ENCODE data around the gene NR0B2.

NR0B2 gene

DNA sequence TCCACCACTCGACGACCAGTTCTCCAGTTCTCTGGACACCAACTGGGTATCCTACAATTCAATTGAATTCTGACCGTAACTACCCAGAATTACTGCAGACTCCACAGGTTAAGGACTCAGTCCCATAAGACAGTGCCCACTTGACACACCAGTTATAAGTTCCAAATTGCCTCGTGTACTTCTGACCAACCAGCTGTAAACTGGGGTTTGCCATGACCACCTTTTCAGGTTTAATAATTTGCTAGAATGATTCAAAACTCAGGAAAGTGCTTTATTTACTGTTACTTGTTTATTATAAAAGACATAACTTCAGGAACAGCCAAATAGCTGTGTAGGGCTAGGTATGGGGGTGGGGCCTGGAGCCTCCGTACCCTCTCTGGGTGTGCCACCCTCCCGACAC is 23.0 kb upstream of the NR0B2 start:
- no peak for DNase-seq (ENCODE audit: low spot score)

DNA sequence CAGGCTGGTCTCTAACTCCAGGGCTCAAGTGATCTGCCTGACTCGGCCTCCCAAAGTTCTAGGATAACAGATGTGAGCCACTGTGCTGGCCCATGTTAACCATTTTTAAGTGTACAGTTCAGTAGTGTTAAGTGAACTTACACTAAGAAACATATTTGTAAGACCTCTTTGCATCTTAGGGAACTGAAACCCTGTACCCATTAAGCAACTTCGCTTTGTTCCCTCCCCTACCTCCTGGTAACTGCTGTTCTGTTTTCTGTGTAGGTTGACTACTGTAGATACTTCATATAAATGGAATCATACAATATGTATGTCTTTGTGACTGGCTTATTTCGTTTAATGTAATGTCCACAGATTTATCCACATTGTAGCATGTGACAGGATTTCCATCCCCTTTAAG is 18.8 kb upstream of the NR0B2 start:
- no peak for DNase-seq (ENCODE audit: low spot score)

DNA sequence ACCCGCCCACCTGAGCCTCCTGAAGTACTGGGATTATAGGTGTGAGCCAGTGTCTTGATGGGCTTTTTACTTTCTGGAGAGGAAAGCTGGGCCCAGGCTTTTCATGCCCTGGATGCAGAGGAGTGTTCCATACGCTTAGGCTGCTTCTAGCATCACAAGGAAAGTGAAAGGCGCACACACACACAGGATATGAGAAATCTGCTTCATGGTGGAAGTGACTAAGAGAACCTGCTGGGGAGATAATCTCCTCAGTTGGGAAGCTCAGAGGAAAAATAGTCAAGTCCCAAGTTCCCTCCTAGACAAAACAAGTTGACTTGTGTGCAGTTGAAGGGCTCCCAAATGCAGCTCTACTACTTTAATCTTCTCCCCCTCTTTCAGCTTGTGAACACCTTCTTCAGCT is 9.9 kb upstream of the NR0B2 start:
- DNase-seq (ENCODE audit: low spot score), result no peak

DNA sequence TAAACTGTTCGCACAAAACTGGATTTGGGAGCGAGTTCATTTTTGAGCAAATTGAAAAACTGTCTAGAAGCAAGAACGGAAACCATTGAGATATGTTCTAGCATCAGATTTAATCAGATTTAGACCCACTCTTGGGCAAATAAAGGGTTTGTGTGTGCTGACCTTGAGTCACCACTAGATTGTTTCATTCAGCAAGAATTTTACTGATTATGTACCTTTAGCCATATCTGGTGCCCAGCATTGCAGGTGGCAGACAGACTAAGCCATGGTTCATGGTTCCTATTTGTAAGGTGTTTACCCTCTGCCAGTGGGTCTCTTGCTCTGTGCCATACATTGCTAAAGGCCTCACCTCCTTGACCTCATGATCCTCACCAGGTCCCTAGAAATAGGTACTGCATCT is 9.1 kb upstream of the NR0B2 start:
- no peak for DNase-seq (ENCODE audit: low spot score)

DNA sequence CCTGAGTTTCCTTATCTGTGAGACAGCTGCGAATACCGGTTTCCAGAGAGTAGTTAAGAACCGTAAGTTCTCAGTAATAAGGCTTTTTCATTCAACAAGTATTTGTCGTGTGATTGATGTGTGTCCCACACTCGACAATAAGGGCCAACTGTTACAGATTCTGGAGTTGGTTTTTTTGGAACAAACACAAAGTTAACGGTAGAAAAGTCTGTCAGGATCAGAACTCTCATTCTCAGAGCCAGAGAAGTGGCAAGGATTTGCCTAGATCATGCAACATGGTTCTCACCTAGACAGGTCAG is 8.6 kb upstream of the NR0B2 start:
- no peak for DNase-seq (ENCODE audit: low spot score)

DNA sequence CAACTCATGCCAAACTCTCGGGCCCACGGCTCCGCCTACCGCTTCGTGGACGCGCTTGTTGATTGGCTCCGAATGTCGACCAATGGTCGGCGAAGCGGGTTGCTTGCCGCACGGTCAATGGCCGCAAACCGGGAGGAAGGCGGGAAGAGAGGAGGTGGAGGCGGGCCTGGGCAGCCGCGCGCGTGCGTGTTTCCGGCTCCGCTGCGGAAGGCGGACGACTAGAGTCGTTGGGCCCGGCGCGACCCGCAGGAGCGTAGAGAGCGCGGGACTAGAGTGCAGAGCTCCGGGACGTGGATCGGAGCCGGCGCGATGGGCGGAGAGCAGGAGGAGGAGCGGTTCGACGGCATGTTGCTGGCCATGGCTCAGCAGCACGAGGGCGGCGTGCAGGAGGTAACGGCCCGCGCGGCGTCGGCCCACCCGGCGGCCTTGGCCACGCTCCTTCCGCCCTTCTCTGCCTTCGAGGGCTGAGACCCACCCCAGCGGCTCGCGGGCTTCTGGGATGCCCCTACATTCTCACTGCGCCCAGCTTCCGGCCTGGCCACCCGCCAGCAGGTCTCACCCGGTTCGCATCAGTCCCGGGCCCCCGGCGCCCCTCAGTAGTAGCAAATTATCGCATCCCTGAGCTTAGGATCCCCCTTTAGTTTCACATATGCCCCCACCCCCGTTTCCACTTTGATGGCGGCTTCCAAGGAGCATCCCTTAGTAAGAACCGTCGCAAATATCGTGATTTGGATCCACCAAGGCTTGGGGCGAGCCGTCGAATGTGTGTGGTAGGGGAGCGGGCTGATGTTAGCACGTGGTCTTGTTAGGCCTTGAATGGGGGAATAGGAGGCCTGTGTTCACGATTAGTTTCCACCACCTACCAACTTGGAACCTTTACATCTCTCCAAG is 8.0 kb upstream of the NR0B2 start, which contains the start of gene NUDC:
TSS of gene NUDC (plus strand) at position 204 of the 891 bp plus-strand sequence. CDS start at position 310, 106 bp downstream.
- DNase-seq (ENCODE audit: low spot score), result peak; percentile 97

DNA sequence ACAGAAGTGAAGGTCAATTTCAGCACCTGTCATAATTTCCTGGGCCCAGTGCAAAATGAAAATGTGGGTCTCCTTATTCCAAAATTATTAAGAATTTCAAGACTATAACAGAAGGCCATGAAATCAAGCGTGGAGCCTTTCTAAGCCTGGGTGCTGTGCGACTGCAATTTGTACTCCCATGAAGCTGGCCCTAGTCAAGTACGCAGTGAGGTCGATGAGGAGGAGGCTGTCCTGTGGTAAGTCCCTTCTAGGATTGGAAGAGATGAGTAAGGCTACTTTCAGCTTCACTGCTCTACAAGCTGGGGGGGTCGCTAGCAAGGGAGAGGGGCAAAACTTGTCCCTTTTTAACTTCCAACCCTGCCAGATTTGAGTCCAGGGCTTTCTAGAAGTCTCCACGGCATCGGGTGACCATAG is 7.4 kb upstream of the NR0B2 start:
- no peak for DNase-seq (ENCODE audit: low spot score)

DNA sequence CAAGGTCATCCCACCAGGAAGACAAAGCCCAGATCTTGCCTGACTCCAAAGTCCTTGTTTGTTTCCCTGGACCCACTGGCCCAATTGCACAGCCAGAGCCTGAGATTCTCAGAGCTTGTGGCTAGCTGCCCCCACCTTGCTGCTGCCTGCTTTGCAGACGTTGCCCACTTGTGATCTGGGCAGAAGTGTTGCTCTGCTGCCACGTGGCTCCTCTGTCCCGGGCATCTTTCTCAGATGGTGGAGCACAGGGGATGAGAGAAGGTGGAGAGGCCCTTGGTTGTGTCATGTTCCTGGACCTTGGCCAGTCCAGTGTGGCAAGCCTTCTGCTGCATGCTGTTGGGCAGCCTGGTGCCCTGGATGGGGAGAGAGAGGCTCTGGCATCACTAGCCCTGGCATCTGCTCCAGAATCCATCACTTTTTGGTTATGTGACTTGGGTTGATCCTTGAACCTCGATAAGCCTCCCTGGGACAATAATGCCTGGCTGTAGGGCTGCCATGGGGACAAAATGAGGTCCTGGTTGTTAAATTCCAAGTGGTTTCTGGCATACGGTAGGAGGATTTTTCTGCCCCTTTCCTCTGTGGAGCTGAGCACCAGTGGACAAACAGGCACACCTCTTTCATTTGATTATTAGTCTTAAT is 1.5 kb upstream of the NR0B2 start:
- no peak for DNase-seq (ENCODE audit: low spot score)

DNA sequence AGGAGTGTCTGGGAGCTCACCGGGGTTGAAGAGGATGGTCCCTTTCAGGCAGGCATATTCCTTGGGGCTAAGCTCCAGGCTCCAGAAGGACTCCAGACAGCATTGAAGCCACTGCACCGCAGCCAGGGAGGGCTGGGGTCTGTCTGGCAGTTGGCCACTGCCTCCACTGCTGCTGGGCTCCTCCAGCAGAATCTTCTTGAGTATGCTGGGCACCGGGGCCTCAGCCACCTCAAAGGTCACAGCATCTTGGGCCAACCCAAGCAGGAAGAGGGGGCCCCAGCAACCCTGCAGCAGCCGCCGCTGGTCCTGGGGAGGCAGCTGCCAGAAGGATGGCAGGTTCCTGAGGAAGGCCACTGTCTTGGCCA is 404 bp downstream of the NR0B2 start:
- DNase-seq (ENCODE audit: low spot score), result no peak

DNA sequence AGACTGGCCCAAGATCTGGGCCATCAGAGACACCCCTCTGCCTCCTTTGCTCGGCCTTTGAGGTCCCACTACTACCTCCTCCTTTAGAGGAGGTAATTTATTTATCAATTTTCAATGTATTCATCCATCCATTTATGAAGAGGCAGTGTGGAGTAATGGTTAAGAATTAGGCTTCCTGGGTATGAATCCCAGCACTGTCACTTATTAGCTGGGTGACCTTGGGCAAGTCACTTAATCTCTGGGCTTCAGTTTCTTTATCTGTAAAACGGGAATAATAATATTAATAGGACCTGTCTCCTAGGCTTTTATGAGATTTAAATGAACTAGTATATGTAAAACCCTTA is 1.7 kb downstream of the NR0B2 start:
- DNase-seq (ENCODE audit: low spot score), result no peak

DNA sequence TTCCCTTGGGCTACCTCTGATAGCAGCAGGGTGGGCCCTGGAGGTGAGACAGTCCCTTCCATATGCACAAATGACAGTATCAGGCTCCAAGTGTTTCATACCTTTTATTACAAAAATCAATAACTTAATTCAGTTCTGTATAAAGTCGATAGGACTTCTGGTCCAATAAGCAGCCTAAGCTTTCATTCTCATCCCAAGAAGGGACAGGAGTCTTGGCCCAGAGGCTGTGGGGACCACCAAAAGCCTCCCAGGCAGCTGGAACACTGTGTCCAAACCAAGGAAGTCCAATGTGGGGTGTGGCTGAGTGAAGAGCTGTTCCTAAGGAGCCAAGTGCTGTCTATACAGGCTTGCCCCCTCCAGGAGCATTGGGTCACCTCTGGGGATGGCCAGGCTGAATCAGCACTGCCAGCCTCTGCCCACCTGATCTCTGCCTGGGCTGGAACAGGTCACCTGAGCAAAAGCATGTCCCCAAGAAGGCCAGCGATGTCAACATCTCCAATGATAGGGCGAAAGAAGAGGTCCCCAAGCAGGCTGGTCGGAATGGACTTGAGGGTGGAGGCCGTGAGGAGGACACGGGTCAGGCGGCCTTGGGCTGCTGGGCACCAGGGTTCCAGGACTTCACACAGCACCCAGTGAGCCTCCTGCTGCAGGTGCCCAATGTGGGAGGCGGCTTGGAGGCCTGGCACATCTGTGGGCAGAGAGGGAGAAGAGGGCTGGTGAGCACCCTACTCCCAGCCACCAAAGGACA is 2.2 kb downstream of the NR0B2 start:
- DNase-seq (ENCODE audit: low spot score), result no peak

DNA sequence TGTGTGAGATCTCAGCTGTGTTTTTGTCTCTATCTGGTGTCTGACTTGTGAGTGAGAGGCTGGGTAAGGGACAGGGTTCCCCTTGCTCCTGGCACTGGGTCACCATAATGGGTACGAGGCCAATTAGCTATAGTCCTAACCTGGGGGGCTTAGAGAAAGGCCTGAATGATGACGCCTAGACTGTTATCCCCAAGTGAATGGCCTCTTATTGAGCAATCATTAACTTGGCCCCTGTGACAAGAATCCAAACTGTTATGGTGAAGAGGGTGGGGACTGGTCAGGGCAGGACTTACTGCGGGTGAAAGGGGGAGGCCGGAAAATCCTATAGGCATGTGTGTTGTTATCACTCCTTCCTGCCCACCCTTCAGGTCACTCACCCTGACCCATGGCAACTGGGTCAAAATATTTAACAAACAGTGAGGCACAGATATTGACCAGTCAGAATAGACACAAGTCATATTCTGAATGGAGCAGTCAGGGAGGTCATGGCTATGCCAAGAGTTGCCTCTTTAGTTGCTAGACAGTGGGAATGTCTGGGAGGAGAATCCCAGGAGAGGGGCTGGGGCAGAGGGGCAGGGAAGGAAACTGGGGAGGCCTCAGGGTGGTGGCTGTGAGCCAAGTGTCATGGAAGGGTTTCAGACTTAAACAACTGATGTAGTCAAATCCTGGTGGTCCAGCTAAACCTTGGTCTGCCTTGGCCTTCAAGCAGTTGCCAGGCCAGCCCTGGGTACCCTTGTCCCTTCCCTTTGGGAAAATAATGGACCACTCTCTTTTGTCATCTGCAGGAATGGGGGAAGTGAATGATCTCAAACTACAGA is 3.2 kb downstream of the NR0B2 start:
- no peak for DNase-seq (ENCODE audit: low spot score)

DNA sequence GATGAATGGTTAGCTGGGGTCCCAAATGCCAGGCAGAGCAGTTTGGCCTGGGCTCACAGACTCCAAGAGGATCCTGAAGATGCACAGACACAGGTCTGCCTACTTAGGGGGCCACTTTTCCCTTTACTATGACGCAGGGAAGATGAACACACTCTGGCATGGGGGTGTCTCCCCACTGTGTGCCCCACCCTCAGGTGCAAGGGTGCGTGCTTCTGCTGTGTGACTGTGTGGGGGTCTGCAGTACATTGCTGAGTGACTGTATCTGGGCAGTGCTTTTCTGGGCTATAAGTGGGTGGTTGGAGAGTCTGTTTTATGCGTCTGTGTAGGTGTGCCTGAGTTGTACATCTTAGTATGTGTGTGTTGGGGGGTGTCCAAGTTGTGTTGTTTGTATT is 3.8 kb downstream of the NR0B2 start:
- DNase-seq (ENCODE audit: low spot score), result no peak

DNA sequence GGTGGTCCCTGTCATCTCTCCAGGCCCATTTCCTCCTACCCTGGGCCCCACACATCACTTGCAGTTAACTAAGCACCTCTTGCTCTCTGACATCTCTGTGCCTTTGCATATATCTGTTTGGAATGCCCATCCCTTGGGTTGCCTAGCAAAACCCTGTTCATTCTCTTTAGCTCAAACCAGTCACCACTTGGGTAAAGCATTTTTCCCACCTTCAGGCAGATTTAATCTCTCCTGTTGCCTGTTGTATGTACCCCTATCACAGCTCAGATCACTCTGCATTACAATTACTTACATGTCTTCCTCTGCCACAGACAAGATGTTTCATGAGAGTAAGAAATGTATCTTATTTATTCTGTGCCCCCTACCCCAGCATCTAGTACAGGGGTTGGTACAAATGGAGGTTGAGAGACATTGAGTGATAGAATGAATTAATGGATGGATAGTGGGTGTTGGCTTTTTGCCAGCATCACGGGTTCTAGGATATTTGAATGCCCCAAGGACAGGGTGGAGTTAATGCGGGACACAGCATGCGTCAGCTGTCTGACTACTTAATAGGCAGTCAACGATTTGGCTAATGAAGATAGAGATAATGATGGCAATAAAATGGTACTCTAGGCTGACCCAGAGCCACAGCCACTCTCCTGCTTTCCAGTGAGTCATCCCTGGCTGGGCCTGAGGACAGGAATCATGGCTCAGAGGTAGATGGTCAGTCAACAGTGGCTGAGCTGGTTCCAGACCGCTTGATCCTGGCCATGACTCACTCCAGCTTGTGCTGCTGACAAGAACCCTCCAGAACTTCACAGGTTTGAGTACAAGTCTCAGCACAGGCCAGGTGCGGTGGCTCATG is 6.5 kb downstream of the NR0B2 start:
- peak; percentile 42 for DNase-seq (ENCODE audit: low spot score)

DNA sequence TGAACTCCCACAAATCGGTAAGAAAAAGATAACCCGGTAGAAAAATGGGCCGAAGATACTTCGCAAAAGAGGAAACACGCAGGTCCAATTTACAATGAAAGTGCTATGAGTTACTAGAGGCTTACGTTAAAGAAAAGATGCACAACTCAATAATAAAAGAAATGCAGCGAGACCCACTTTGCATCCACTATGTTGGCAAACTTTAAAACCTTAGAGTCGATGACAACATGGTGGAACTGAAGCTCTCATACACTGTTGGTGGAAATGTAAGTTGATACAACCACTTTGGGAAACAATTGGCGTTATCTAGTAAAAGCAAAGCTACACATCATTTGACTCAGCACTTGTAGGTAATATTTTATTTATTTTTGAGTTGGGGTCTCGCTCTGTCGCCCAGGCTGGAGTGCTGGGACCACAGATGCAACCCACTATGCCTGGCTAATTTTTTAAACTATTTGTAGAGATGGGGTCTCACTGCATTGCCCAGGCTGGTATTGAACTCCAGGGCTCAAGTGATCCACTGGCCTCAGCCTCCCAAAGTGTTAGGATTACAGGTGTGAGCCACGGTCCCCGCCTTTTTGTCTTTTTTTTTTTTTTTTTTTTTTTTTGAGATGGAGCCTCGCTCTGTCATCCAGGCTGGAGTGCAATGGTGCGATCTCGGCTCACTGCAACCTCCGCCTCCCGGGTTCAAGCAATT is 12.8 kb downstream of the NR0B2 start:
- no peak for DNase-seq (ENCODE audit: low spot score)

DNA sequence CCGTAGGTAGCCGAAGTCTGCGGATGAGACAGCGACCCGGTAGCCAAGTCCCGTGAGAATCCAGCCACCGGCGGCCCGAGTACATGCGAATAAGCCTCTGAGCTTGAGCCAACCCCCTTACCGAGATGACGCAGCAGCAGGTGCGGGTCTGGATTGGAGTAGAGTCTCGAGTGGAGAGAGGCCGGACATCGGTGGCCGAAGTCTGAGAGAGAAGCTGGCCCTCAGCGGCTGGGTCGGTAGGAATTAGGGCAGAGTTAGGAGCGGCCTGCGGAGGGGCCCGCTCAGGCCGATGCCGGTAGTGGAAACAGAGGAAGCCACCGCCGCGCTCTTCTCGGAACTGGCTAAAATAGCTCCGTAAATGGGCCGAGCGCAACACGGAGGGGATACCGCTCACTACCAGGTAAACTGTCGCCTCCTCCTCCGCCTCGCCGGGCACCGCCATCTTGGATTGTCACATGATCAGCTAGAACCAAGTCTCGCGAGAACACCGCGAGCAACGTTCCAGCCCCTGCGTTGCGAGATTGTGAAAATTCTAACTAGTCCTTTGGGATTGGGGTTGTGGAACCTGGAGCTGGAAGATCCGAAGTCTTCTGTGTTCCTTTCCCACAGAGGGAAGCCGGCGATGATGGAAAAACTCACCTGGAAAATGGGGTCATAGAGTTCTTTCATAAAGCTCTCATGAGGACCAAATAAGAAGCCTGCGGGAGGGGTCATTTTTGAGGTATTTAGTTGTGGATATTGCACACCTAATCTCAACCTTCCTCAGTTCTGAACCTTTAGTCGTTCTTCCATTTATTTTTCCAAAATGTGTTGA is 13.6 kb downstream of the NR0B2 start, which contains the start of gene GPATCH3:
TSS of gene GPATCH3 (minus strand) at position 467 of the 814 bp plus-strand sequence. CDS start at position 442, 25 bp downstream.
- peak; percentile 94 for DNase-seq (ENCODE audit: low spot score)

DNA sequence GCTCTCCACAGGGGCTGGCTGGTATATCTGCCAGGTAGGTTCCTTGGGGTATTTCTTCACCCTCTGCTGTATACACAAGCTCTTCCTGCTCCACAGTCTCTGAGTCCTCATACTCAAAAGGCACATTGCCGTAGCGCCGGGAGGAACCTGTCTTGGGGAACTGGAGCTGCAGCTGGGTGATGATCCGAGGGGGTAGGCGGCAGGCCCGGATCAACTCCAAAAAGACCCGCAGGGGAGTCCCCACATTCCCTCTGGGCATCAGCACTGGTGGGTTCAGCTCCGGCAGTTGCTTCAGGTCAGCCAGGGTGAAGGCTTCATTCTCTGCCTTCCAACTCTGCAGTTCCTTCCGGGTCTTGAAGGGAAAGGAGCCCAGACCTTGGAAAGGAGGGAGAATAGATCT is 16.4 kb downstream of the NR0B2 start:
- no peak for DNase-seq (ENCODE audit: low spot score)

DNA sequence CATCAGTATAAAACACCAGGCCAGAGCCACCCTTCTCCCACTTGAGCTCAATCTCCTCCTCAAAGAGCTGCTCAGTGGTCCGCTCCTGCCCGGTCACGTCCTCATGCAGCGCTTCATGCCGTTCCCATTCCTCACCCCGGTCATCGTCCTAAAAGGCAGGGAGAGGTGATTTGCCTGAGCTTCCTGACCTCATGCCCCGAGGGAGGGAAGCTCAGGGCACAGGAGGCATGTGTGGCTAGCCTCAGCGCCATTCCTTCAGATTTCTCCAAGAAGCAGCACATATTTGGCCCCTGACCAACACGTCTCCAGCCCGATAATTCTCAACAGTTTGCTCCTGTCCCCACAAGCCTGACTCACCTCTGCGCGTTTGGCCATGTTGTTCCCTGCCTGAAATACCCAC is 19.5 kb downstream of the NR0B2 start:
- DNase-seq (ENCODE audit: low spot score), result no peak

DNA sequence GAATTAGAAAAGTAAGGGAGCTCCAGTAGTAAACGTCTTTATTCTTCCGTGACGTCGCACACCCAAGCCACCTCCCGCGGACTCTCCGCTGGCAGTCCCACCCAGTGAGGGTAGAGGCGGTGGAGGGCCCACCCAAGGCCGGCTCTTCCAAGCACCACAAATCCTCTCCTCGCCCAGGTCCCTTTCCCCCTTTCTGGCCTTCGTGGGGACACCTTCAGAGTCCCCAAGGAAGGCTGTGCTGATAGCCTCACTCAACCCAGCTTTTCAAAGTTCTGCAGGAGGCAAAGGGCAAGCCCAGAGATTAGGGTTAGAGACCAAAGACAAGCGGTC is 23.3 kb downstream of the NR0B2 start:
- DNase-seq (ENCODE audit: low spot score), result no peak

Measured in LoVo (cell line).